Measurements from ENCODE around the gene ZNF281.
"Not testable (repeated sequence)": the region's sequence is repeated elsewhere in the genome, so short reads cannot be mapped to it uniquely, and the experiment has no call there.

The ZNF281 gene

GRCh38 chr1:200369706-200370105 is 40.1 kb downstream of the ZNF281 start:
- in situ Hi-C loops (cut with MboI; ENCODE audit: low sequenced_read_pairs): no loop called here

GRCh38 chr1:200369131-200369530 is 40.7 kb downstream of the ZNF281 start:
- H3K4me1 ChIP-seq: peaks cover 28% of the 10 kb centered on the region

More at GRCh38 chr1:200369706-200370105, 40.1 kb downstream of the ZNF281 start:
- H3K9me3 ChIP-seq: no peaks in the 10 kb centered on the region
- no peak overlapping the region for H3K4me3 ChIP-seq
- H3K27me3 ChIP-seq (ENCODE audit: low read depth): no peaks in the 10 kb centered on the region
- no peak for DNase-seq (ENCODE audit: low spot score in 2 of 2)
- H3K4me1 ChIP-seq: peaks cover 28% of the 10 kb centered on the region
- no peaks in the 10 kb centered on the region for H3K36me3 ChIP-seq (replicated peaks)

GRCh38 chr1:200368556-200368955 is 41.3 kb downstream of the ZNF281 start:
- in situ Hi-C loops (cut with MboI; ENCODE audit: low sequenced_read_pairs): no loop called here

More at GRCh38 chr1:200369131-200369530, 40.7 kb downstream of the ZNF281 start:
- no peak overlapping the region for H3K4me3 ChIP-seq
- no peaks in the 10 kb centered on the region for H3K9me3 ChIP-seq
- H3K27me3 ChIP-seq (ENCODE audit: low read depth): no peaks in the 10 kb centered on the region
- no peaks in the 10 kb centered on the region for H3K36me3 ChIP-seq (replicated peaks)
- DNase-seq (ENCODE audit: low spot score in 2 of 2): no peak
- in situ Hi-C loops (cut with MboI; ENCODE audit: low sequenced_read_pairs): no loop called here

GRCh38 chr1:200367841-200368534 is 41.8 kb downstream of the ZNF281 start:
- in situ Hi-C loops (cut with MboI; ENCODE audit: low sequenced_read_pairs): no loop called here
- H3K4me1 ChIP-seq: peaks cover 29% of the 10 kb centered on the region
- no peak for DNase-seq (ENCODE audit: low spot score in 2 of 2)
- H3K4me3 ChIP-seq: no peak overlapping the region
- H3K36me3 ChIP-seq (replicated peaks): no peaks in the 10 kb centered on the region
- no peaks in the 10 kb centered on the region for H3K9me3 ChIP-seq
- no peaks in the 10 kb centered on the region for H3K27me3 ChIP-seq (ENCODE audit: low read depth)

More at GRCh38 chr1:200368556-200368955, 41.3 kb downstream of the ZNF281 start:
- no peak for DNase-seq (ENCODE audit: low spot score in 2 of 2)
- no peaks in the 10 kb centered on the region for H3K36me3 ChIP-seq (replicated peaks)
- H3K4me3 ChIP-seq: no peak overlapping the region
- H3K27me3 ChIP-seq (ENCODE audit: low read depth): no peaks in the 10 kb centered on the region
- no peaks in the 10 kb centered on the region for H3K9me3 ChIP-seq
- H3K4me1 ChIP-seq: peaks cover 31% of the 10 kb centered on the region

GRCh38 chr1:200366577-200367253 is 43.1 kb downstream of the ZNF281 start:
- peaks cover 23% of the 10 kb centered on the region for H3K4me1 ChIP-seq
- DNase-seq (ENCODE audit: low spot score in 2 of 2): no peak
- H3K9me3 ChIP-seq: no peaks in the 10 kb centered on the region
- H3K36me3 ChIP-seq (replicated peaks): no peaks in the 10 kb centered on the region
- in situ Hi-C loops (cut with MboI; ENCODE audit: low sequenced_read_pairs): no loop called here
- H3K27me3 ChIP-seq (ENCODE audit: low read depth): no peaks in the 10 kb centered on the region
- H3K4me3 ChIP-seq: no peak overlapping the region

GRCh38 chr1:200365897-200366426 is 43.9 kb downstream of the ZNF281 start:
- in situ Hi-C loops (cut with MboI; ENCODE audit: low sequenced_read_pairs): no loop called here
- Histone ChIP-seq H3K27me3 (ENCODE audit: low read depth) (no peaks in the 10 kb centered on the region), H3K4me3 (no peak overlapping the region), H3K4me1 (peaks cover 20% of the 10 kb centered on the region), H3K9me3 (no peaks in the 10 kb centered on the region), H3K36me3 (replicated peaks) (no peaks in the 10 kb centered on the region)
- no peak for DNase-seq (ENCODE audit: low spot score in 2 of 2)

- Histone ChIP-seq H3K4me3 (no peak overlapping the region), H3K27me3 (ENCODE audit: low read depth) (no peaks in the 10 kb centered on the region), H3K36me3 (replicated peaks) (no peaks in the 10 kb centered on the region), H3K9me3 (no peaks in the 10 kb centered on the region), H3K4me1 (peaks cover 20% of the 10 kb centered on the region)
- no peak for DNase-seq (ENCODE audit: low spot score in 2 of 2)
- in situ Hi-C loops (cut with MboI; ENCODE audit: low sequenced_read_pairs): no loop called here
Measured at GRCh38 chr1:200364831-200365230, 45.0 kb downstream of the ZNF281 start.

GRCh38 chr1:200364091-200364759 is 45.6 kb downstream of the ZNF281 start:
- Histone ChIP-seq H3K4me1 (peaks cover 20% of the 10 kb centered on the region), H3K9me3 (no peaks in the 10 kb centered on the region), H3K36me3 (replicated peaks) (no peaks in the 10 kb centered on the region), H3K27me3 (ENCODE audit: low read depth) (no peaks in the 10 kb centered on the region), H3K4me3 (no peak overlapping the region)
- DNase-seq (ENCODE audit: low spot score in 2 of 2): peak; percentile 10 to 44
- in situ Hi-C loops (cut with MboI; ENCODE audit: low sequenced_read_pairs): no loop called here

GRCh38 chr1:200363264-200363933 is 46.4 kb downstream of the ZNF281 start:
- peaks cover 20% of the 10 kb centered on the region for H3K4me1 ChIP-seq

GRCh38 chr1:200362421-200362820 is 47.4 kb downstream of the ZNF281 start:
- in situ Hi-C loops (cut with MboI; ENCODE audit: low sequenced_read_pairs): no loop called here
- Histone ChIP-seq H3K4me3 (no peak overlapping the region), H3K9me3 (no peaks in the 10 kb centered on the region), H3K27me3 (ENCODE audit: low read depth) (no peaks in the 10 kb centered on the region), H3K4me1 (peaks cover 20% of the 10 kb centered on the region), H3K36me3 (replicated peaks) (no peaks in the 10 kb centered on the region)
- no peak for DNase-seq (ENCODE audit: low spot score in 2 of 2)

More at GRCh38 chr1:200363264-200363933, 46.4 kb downstream of the ZNF281 start:
- Histone ChIP-seq H3K9me3 (no peaks in the 10 kb centered on the region), H3K36me3 (replicated peaks) (no peaks in the 10 kb centered on the region), H3K27me3 (ENCODE audit: low read depth) (no peaks in the 10 kb centered on the region), H3K4me3 (no peak overlapping the region)
- DNase-seq (ENCODE audit: low spot score in 2 of 2): no peak
- in situ Hi-C loops (cut with MboI; ENCODE audit: low sequenced_read_pairs): no loop called here

- H3K4me3 ChIP-seq: no peak overlapping the region
- H3K36me3 ChIP-seq (replicated peaks): no peaks in the 10 kb centered on the region
- H3K9me3 ChIP-seq: no peaks in the 10 kb centered on the region
- in situ Hi-C loops (cut with MboI; ENCODE audit: low sequenced_read_pairs): no loop called here
- peaks cover 15% of the 10 kb centered on the region for H3K4me1 ChIP-seq
- no peak for DNase-seq (ENCODE audit: low spot score in 2 of 2)
- H3K27me3 ChIP-seq (ENCODE audit: low read depth): no peaks in the 10 kb centered on the region
Measured at GRCh38 chr1:200359610-200360163, 50.1 kb downstream of the ZNF281 start.

- H3K9me3 ChIP-seq; DNase-seq (ENCODE audit: low spot score in 2 of 2); in situ Hi-C loops (cut with MboI; ENCODE audit: low sequenced_read_pairs); H3K27me3 ChIP-seq (ENCODE audit: low read depth); H3K4me3 ChIP-seq; H3K36me3 ChIP-seq (replicated peaks); H3K4me1 ChIP-seq: not testable (repeated sequence)
Measured at GRCh38 chr1:200357925-200358324, 51.9 kb downstream of the ZNF281 start.

- peaks cover 7% of the 10 kb centered on the region for H3K4me1 ChIP-seq
- no peak for DNase-seq (ENCODE audit: low spot score in 2 of 2)
- no peaks in the 10 kb centered on the region for H3K27me3 ChIP-seq (ENCODE audit: low read depth)
- in situ Hi-C loops (cut with MboI; ENCODE audit: low sequenced_read_pairs): no loop called here
- H3K4me3 ChIP-seq: no peak overlapping the region
- H3K36me3 ChIP-seq (replicated peaks): no peaks in the 10 kb centered on the region
- no peaks in the 10 kb centered on the region for H3K9me3 ChIP-seq
Measured at GRCh38 chr1:200355801-200356200, 54.0 kb downstream of the ZNF281 start.
